Heart right ventricle (tissue), 16 donors: ENCODE data around the gene ATP13A1. TPM values are rescaled to one million over a fixed set of nuclear protein-coding genes. Genes with fewer than 3 reads are reported as not detected.

ENCODE experiments used
- ATAC-seq, 8 donors: fragments of 200-7000 bp; cut with Tn5 transposase; one replicate each; pipeline ENCODE4 v1.9.1; 2020; ENCODE audit warnings: mild to moderate bottlenecking in 8 of 8, moderate library complexity in 8 of 8, moderate number of reproducible peaks in 1 of 8
- DNase-seq, 2 donors: peaks; one replicate each; pipeline ENCODE4 v3.0.0-alpha.2; 2020
- H3K27ac ChIP-seq, 10 donors: fragments of 200-600 bp; sonication (generic) in 2 of 10; one replicate each; pipeline versions ENCODE4 v1.5.0 to v1.8.0; 2020 to 2022; ENCODE audit warnings: mild to moderate bottlenecking in 3 of 10
- H3K27me3 ChIP-seq, 7 donors: fragments of 200-600 bp; one replicate each; pipeline ENCODE4 v1.8.0; 2021 to 2022; ENCODE audit warnings: mild to moderate bottlenecking in 2 of 7
- H3K36me3 ChIP-seq, 9 donors: fragments of 200-600 bp; sonication (generic) in 1 of 9; one replicate each; pipeline versions ENCODE4 v1.5.0 to v1.8.0; 2020 to 2022; ENCODE audit warnings: mild to moderate bottlenecking in 2 of 9
- H3K4me1 ChIP-seq, 9 donors: fragments of 200-600 bp; sonication (generic) in 1 of 9; one replicate each; pipeline versions ENCODE4 v1.5.0 to v1.8.0; 2020 to 2022; ENCODE audit warnings: mild to moderate bottlenecking in 4 of 9
- H3K4me3 ChIP-seq, 10 donors: fragments of 200-600 bp; sonication (generic) in 2 of 10; one replicate each; pipeline versions ENCODE4 v1.5.0 to v1.8.0; 2020 to 2022; ENCODE audit warnings: mild to moderate bottlenecking in 7 of 10, moderate library complexity in 2 of 10
- H3K9me3 ChIP-seq, 11 donors: fragments of 200-600 bp in 10 of 11; sonication (generic) in 2 of 11; one replicate each; pipeline versions ENCODE4 v1.5.0 to v1.8.0; 2013 to 2022; ENCODE audit warnings: mild to moderate bottlenecking in 2 of 11, control low read depth in 1 of 11, moderate library complexity in 1 of 11
- WGBS, 2 donors: extraction: QIAGEN DNeasy Blood & Tissue Kit; methylation state at CpG; one replicate each; pipeline ENCODE4 v1.1.7; 2013; ENCODE audit warnings: inconsistent platforms in 1 of 2; 5-methylcytosine and 5-hydroxymethylcytosine counted together
- intact Hi-C, 10 donors: fragments of 100-400 bp; cut with DNase I; formaldehyde crosslinking; loops; one replicate each; pipeline versions ENCODE4 v1.11.1 to v1.14.2; 2022
- polyA plus RNA-seq, 2 donors: library from polyadenylated mRNA; stranded (reverse); fragments of 200-250 nt; gene quantifications; one replicate each; pipeline ENCODE4 v1.2.3, GENCODE V29; 2013
- total RNA-seq, 10 donors: library from RNA; stranded (reverse); fragmentation: NEBNext Ultra II Directional in 3 of 10; extraction: Animal tissue kit (Norgen Biotek cat#: 25700) in 3 of 10; gene quantifications; one replicate each; pipeline versions ENCODE4 v1.2.1 to v1.2.4, GENCODE V29; 2021 to 2023
- TF ChIP-seq, protein P1 (sequence below), 9 donors: fragments of 200-600 bp; sonication (generic) in 2 of 9; IDR thresholded peaks; one replicate each; pipeline versions ENCODE4 v1.5.0 to v1.8.0; 2021 to 2022; ENCODE audit warnings: antibody characterized with exemption in 9 of 9, mild to moderate bottlenecking in 5 of 9, moderate library complexity in 1 of 9
- donor health status: Arrhythmogenic right ventricular cardiomyopathy.
- donor health status: ischemic (EF 13 %, LVEDD 7.1; RV severe dilation, severe dysfunction).
- donor health status: healthy with polysubstance abuse.
- donor health status: DM: no; HTN: yes; CAD: no.
- donor health status: DM: no; HTN: no; CAD: no.
- donor health status: ischemic (EF 25% LVEDD 6.9; RV normal size, moderate dysfunction).
- donor health status: ischemic (EF 25% LVEDD 5.7; RV mildly dilated, moderate dysfunction).
- donor health status: healthy.
- donor health status: DM: yes; HTN: yes; CAD: no.
- donor health status: Ischemic cardiomyopathy.
- donor health status: ischemic (EF 35%, LVEDD 5.7; RV mildly dilated, moderate dysfunction).
- donor health status: nonischemic (EF 11% LVEDD 7.7; RV severe dilation, severe dysfunction).
- donor health status: DM: yes; HTN: yes; CAD: no.
- donor health status: PGD.
- donor health status: ischemic (EF 29% LVEDD 5.4; RV normal size, mild dysfunction).
- donor health status: nonischemic (EF 23%, LVEDD 6.1; RV moderate dilation, normal function).

Gene ATP13A1
- total and polyA plus RNA-seq, 12 donors = 12.3 to 34.5 (median 18.8) TPM

DNA sequence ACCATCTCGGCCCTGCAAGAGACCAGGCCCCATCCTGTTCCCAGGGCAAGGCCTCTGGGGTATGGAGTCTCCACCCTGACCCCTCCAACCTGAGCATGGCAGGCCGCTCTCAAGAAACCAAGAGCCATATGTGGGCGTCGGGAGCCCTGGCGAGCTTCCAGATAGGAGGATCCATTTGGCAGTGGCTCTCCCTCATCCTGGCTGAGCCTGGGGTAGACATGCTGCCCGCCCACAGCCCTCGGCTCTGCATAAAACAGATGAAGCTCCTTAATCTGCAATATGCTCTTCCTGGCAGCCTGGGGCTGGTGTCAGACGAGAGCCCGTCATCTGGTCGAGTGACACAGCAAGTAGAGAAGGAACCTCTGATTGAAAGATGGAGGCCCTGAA is 6.1 kb downstream of the ATP13A1 start:
- Histone ChIP-seq H3K27ac (no peak overlapping the region), H3K4me3 (no peak overlapping the region), H3K36me3 (peaks cover 7 to 84% (median 56%) of the 10 kb centered on the region in 9 donors), H3K4me1 (peaks cover 4 to 15% (median 10%) of the 10 kb centered on the region in 9 donors), H3K9me3 (no peaks in the 10 kb centered on the region), H3K27me3 (no peaks in the 10 kb centered on the region)
- TF ChIP-seq, protein P1, sequence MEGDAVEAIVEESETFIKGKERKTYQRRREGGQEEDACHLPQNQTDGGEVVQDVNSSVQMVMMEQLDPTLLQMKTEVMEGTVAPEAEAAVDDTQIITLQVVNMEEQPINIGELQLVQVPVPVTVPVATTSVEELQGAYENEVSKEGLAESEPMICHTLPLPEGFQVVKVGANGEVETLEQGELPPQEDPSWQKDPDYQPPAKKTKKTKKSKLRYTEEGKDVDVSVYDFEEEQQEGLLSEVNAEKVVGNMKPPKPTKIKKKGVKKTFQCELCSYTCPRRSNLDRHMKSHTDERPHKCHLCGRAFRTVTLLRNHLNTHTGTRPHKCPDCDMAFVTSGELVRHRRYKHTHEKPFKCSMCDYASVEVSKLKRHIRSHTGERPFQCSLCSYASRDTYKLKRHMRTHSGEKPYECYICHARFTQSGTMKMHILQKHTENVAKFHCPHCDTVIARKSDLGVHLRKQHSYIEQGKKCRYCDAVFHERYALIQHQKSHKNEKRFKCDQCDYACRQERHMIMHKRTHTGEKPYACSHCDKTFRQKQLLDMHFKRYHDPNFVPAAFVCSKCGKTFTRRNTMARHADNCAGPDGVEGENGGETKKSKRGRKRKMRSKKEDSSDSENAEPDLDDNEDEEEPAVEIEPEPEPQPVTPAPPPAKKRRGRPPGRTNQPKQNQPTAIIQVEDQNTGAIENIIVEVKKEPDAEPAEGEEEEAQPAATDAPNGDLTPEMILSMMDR (IDR thresholded peaks at IDR 0.05) = no peak
- DNase-seq = no peak
- WGBS, 2 donors = 62 to 64% methylated on average over 10 of the region's 10 CpGs
- intact Hi-C loops = no loop called here
- ATAC-seq = no peak

DNA sequence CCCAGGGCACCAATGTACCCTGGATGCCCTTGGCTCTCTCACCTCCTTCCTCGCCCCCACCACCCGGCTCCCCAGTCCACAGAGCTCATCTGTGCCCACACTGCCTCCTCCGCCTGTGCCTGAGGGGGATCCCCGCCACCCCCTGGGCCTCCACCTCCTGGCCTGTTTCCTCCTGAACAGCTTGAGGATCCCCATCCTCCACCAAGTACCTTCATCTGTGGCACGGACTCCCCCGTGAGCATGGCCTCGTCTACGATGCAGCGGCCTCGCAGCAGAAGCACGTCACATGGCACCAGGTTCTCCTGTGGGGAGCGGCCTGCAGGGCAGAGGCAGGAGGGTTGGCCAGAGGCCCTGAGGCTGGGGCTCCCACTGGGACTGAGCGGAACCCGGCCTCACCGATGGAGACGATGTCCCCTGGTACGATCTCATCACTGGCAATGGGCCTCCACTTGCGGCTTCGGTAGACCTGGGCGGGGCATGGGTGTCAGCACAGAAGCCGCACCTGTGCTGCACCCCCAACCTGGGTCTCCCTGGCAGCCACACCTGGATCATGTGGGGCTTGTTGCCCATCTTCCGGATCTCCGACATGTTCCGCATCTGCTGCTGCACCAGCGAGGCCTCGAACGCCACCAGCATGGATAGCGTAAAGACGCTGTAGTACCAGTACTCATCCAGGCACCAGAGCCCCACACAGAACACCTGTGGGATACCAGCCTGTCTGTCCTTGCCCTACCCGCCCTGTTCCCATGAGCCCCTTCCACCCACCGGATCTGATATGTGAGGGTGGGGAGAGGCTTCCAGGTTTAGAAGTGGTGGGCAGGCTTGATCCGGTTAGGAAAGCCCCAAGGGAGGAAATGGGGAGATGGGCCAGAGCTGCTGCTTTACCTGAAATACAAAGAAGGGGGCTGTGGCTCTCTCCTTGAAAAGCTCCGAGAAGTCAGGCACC is 6.8 kb downstream of the ATP13A1 start:
- intact Hi-C loops = no loop called here
- no peaks in the 10 kb centered on the region for H3K9me3 ChIP-seq
- WGBS, 2 donors = 92 to 93% methylated on average over 33 of the region's 33 CpGs
- peaks cover 0 to 8% (median 5%) of the 10 kb centered on the region in 9 donors for H3K4me1 ChIP-seq
- peaks cover 7 to 91% (median 61%) of the 10 kb centered on the region in 9 donors for H3K36me3 ChIP-seq
- no peak overlapping the region for H3K4me3 ChIP-seq
- H3K27me3 ChIP-seq = no peaks in the 10 kb centered on the region
- TF ChIP-seq, protein P1 (IDR thresholded peaks at IDR 0.05) = no peak
- no peak overlapping the region for H3K27ac ChIP-seq
- no peak for DNase-seq
- ATAC-seq = no peak

DNA sequence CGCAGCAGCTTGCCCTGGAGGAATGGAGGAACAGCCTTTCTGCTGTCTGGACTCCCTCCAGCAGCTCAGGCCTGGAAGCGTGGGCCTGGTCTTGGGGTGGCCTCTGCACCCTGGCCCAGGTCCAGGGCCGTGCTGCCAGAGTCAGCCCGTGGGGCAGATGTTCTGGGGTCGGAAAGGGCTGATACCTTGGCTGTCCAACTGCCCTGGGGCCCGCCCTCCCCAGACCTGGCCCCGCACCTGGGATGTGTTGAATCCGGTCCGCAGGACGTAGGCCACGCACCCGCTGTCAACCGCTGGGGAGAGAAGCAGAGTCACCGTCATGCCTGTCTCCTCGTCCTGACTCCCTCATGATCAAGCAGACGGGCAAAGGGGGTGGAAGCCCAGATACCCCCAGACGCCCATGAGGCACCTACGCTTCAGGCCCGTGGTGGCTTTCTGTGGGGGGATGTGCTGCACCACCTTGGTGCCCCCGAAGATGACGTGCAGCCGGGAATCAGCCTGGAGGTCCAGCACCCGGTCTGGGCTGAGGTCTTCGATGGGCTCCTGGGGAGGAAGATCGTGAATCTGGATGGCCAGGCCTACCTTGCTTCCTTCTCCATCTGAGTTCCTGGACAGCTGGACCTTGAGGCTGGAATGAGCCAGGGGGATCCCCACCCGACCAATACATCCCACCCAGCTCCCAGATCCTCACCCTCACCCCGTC is 7.7 kb downstream of the ATP13A1 start:
- WGBS, 2 donors = 92 to 93% methylated on average over 27 of the region's 27 CpGs
- intact Hi-C loops = no loop called here
- H3K27me3 ChIP-seq = no peaks in the 10 kb centered on the region
- DNase-seq (no peak), ATAC-seq (no peak)
- H3K36me3 ChIP-seq = peaks cover 7 to 97% (median 65%) of the 10 kb centered on the region in 9 donors
- TF ChIP-seq, protein P1 (IDR thresholded peaks at IDR 0.05) = no peak
- H3K9me3 ChIP-seq = no peaks in the 10 kb centered on the region
- H3K27ac ChIP-seq = no peak overlapping the region
- H3K4me1 ChIP-seq = peaks cover 0 to 6% (median 0%) of the 10 kb centered on the region in 9 donors
- H3K4me3 ChIP-seq = no peak overlapping the region

DNA sequence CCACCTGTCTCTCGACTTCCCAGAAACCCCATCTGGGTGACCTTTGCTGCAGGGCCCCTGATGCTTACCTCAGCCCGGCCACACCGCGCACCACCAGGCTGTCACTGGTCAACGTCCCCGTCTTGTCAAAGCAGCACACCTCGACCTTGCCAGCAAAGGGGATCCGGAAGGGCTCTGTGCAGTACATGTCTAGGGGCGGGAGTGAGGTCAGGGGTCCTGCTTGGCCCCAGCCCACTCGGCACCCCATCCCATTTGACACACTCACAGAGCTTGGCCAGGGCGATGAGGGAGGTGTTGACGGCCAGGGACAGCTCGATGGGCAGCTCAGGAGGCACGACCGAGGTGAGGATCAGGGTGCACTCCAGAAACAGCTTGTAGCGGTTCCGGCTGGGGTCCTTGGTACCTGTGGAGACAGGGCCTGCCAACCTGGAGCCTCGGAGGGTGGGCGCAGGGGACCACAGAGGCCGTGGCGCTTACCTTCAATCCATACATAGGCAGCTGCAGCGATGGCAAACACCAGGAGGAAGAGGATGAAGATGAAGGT is 8.4 kb downstream of the ATP13A1 start:
- DNase-seq (no peak), ATAC-seq (no peak)
- intact Hi-C loops = no loop called here
- Histone ChIP-seq H3K27me3 (no peaks in the 10 kb centered on the region), H3K4me1 (peaks cover 0 to 6% (median 0%) of the 10 kb centered on the region in 9 donors), H3K27ac (no peak overlapping the region), H3K9me3 (no peaks in the 10 kb centered on the region), H3K4me3 (no peak overlapping the region), H3K36me3 (peaks cover 7 to 100% (median 65%) of the 10 kb centered on the region in 9 donors)
- TF ChIP-seq, protein P1 (IDR thresholded peaks at IDR 0.05) = no peak
- 93 to 95% methylated on average over 22 of the region's 22 CpGs for WGBS, 2 donors
